ENCODE measurements around the gene TBATA.

TBATA gene

GRCh38 chr10:70742537-70743429 lies 42.4 kb downstream of the TBATA start:
- no peak for DNase-seq

DNA sequence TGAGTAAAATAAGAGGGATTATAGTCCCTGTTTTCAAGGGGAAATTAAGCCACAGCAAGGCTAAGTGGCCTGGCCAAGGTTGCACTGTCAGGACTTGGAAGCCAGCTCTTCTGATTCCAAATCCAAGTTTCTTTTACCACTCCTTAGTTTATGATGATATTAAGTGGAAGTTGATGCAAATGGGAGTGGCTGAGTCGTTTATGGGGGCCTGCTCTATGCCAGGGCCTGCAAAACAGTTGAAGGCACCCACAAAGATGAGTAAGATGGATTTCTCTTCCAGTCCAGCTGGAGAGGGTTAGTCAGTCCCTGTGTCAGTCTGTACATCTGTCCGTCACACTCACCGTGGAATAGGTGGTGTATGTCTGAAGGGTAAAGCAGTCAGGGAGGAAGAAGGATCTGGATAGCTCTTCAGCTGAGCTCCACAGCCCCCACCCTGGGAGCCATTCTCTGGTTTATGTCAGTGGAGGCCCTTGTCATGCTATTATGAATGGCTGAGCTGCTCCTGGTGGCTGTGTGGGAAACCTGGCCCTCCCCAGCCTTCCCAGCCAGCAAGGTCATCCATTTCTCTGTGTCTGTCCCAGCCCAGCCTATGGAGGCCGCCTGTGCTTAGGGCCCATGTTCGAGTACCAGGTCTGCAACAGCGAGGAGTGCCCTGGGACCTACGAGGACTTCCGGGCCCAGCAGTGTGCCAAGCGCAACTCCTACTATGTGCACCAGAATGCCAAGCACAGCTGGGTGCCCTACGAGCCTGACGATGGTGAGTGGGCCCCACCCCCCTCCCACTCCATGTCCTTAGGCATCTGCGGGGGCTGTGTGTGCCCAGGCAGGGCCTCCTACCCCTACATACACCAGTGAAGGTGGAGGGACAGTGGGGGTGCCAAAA lies 44.5 kb downstream of the TBATA start:
- DNase-seq = peak in 1 of 3 experiments; percentile 14

- no peak for DNase-seq
Observed at GRCh38 chr10:70738761-70739121, 46.4 kb downstream of the TBATA start.

DNA sequence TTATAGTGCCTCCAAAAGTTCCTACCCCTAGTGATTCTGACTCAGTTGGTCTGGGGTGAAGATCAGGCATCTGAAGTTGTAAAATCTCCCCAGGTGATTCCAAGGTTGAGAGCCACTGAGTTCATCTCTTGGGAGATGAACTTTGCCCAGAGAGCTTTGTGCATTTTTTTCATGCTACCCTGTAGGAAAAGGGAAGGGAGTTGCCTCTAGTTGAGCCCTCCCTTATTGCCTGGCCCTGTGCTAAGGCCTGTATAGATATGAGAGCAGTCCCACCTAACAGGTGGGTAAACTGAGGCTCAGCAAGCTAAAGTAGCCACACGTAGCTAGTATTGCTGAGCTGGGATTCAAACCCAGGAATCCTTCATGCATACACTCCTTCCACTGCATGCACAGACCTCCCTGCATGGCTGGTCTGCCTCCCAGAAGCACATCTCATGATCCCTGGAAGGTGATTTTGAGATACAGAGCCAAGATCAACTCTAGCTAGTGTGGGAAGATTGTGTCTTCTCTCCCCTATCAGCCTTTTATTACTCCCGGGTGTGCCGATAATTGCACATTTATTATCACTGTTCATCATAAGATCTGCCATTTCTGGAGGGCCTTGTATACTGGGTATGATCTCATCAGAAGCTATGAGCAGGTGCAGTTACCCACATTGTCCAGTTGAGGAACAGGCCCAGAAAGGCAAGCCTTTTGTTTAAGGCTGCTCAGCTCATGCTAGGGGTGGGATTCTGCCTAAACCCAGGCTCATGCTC lies 47.0 kb downstream of the TBATA start:
- no peak for DNase-seq

DNA sequence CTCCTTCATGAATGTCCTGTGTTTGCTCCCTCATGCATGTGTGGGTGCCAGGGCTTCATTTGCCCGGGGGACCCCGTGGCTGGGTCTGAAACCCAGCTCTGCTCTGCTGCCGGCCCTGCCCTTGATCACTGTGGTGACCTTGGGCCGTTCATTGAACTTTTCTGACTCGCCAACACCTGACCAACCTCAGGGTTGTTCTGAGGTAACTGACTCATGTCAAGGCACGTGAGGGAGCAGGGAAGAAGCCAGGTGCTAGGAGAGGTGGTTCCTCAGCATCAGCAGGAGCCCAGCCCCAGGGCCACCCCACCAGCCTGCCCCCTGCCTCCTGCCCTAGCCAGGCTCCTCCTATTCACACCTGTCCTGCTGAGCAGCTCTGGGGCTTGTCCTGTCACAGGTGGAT lies 47.9 kb downstream of the TBATA start:
- DNase-seq = no peak

DNA sequence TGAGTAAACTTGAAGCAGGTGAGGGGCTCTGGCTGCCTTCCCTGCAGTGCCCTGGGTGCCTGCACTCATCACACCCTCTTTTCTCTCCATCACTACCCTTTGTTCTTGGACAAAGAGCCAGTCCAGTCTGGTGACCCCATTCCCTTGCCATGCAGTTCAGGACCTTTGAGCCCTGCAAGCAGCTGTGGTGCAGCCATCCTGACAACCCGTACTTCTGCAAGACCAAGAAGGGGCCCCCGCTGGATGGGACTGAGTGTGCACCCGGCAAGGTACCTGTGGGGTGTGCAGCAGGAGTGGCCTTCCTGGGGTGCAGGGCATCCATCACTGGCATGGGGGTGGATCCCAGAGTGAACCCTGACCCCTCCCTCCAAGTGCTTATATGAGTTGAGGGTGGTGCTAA lies 48.7 kb downstream of the TBATA start:
- no peak for DNase-seq

DNA sequence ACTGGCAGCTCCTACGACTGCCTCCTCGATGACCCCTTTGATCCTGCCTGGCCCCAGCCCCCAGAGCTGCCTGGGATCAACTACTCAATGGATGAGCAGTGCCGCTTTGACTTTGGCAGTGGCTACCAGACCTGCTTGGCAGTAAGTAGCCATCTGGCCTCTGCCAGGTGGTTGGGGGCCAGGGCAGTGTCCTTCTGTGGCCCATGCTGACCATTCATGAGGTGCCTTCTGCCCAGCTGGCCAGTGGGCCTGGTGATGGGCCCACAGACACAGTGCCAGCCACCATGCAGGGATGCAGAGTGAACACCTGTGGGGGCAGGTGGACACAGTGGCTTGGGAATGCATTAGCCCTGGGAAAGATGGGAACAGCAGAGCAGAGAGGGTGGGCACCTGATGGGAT lies 50.0 kb downstream of the TBATA start:
- no peak for DNase-seq

GRCh38 chr10:70733051-70733450 lies 52.1 kb downstream of the TBATA start:
- no peak for DNase-seq

GRCh38 chr10:70732569-70732968 lies 52.6 kb downstream of the TBATA start:
- DNase-seq = no peak

DNA sequence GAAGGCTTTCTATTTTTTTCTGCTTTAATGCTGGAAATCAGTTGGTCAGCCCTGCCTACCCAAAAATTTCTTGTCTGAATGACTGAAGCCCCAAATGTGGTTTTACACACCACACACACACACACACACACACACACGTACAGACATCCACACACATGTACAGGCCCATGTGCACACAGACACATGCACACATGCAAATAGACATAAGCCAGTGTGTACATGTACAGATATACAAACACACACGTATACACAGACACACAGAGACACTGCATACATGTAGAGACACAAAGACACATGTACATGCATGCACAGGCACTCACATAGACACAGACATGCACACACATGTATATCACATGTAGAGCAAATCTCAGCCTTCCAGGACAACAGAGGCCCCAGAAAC lies 54.2 kb downstream of the TBATA start:
- DNase-seq = no peak

- peak; percentile 79 to 92 (median 83) for DNase-seq
Observed at GRCh38 chr10:70729763-70730357, 55.3 kb downstream of the TBATA start.

- DNase-seq = no peak
Observed at GRCh38 chr10:70728328-70728727, 56.8 kb downstream of the TBATA start.

DNA sequence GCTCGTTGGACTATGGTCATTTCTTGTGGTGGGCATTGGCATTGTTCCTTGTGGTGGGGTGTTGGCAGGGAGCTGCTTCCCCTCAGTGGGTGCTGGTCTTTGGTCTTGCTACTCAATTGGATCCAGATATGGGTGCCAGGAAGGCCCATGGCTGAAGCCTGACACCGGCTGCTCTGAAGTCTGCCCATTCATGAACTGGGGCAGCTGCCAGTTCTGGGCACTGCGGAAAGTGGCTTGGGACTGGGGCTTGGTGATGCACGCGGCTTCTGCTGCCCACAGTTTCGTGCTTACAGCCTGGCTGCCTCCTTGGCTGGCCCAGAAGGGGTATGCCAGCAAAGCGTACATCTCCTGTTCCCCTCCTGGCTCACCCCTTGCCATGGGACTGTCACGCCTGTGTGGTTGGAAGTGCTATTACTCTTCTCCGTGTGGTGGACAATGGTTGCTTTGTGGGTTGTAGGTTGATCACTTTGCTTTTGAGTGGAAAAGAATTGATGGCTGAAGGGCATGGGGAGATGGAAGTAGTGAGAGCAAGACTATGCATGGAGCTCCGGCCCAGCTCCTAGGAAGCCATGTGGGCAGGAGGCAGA lies 58.2 kb downstream of the TBATA start:
- DNase-seq = no peak

DNA sequence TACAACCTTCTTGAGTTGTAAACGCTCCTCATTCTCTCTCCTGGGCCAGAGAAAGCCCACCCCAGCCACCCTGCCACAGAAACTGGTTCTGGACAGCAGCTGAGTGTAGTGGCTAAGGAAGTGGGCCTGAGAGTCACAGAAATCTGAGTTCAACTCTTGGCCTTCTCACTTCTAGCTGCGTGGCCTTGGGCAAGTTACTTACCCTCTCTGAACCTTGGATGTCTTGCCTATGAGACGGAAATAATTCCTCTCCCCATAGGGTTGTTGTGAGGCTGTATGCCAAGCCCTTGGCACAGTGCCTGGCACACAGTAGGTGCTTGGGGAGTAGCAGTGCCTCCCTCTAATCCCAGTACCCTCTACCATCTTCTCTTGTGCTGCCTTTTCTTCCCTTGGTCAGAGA lies 61.4 kb downstream of the TBATA start:
- DNase-seq = no peak

GRCh38 chr10:70722820-70723424 lies 62.3 kb downstream of the TBATA start:
- no peak for DNase-seq
